HG02759 (cell line): ENCODE results near the gene USP3.
A peak's percentile ranks its signal among the peaks of the same experiment; 100 is the strongest.

ENCODE experiments used
- ATAC-seq: cut with Tn5 transposase; IDR thresholded peaks from one replicate; pipeline ENCODE4 v1.9.1; 2021; ENCODE audit warnings: mild to moderate bottlenecking, moderate library complexity; ENCODE audit not compliant: unreplicated experiment

USP3 gene

DNA sequence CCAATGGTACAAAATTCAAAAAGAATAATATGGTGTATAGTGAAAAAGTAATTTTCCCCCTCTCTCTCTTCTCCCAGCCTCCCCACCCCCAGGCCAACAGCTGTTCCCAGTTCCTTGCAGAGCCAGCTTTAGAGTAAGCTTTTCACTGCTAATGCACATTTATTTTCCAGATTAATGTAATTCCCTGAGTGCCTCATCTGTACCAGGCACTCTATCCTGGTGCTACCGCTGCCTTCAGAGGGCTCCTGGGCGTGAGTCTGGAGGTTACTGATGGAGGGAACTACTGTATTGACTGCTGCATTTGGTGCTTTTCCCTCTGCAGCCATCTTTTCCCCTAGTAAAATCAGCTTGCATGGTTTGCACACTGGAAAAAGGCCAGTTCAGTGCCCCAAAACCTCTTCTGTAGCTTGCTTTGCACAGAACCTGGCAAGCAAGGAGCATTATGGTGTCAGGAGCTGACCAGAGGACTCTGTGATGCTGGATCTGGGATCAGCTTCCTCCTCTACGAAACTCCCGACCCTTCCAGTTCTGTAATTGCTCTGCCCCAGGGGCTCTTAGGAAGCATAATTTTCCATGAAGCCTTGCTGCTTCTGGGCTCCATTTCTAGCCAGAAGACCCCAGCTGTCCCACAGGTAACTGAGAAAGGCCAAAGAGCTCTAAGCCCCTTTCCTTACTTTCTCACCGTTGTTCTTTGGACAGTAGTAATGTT lies 8.5 kb upstream of the USP3 start:
- no peak for ATAC-seq

- ATAC-seq, result peak; percentile 46
These were observed 6.5 kb upstream of the USP3 start for GRCh38 chr15:63497642-63498467.

DNA sequence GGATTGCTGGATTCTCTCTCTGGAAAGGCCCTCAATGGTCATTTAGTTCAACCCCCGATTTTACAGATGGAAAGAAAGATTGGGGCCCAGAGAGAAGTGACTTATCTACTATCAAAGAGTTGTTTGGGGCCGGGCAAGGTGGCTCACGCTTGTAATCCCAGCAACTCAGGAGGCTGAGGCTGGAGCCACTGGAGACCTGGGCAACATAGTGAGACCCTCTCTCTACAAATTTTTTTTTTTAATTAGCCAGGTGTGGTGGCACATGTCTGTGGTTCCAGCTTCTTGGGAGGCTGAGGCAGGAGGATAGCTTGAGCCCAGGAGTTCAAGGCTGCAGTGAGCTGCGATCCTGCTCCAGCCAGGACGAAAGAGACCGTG lies 5.2 kb upstream of the USP3 start:
- no peak for ATAC-seq

DNA sequence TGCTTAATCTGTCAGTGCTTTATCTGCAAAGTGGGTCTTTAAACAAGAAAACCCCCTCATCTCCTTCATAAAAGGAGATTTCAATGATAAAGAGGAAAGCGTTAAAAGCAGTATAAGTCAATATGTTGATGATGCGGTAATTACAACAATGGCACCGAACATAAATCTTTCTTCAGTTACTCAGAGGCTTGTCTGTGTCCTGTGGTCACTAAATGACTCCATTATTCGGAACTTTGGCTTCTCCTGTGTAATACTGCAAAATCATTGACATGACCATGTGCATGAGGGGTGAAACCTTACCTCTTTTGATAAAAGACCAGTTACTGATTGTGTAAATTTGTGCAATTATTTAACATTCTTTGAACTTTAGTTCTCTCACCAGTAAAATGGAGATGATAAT lies 4.8 kb upstream of the USP3 start:
- no peak for ATAC-seq

DNA sequence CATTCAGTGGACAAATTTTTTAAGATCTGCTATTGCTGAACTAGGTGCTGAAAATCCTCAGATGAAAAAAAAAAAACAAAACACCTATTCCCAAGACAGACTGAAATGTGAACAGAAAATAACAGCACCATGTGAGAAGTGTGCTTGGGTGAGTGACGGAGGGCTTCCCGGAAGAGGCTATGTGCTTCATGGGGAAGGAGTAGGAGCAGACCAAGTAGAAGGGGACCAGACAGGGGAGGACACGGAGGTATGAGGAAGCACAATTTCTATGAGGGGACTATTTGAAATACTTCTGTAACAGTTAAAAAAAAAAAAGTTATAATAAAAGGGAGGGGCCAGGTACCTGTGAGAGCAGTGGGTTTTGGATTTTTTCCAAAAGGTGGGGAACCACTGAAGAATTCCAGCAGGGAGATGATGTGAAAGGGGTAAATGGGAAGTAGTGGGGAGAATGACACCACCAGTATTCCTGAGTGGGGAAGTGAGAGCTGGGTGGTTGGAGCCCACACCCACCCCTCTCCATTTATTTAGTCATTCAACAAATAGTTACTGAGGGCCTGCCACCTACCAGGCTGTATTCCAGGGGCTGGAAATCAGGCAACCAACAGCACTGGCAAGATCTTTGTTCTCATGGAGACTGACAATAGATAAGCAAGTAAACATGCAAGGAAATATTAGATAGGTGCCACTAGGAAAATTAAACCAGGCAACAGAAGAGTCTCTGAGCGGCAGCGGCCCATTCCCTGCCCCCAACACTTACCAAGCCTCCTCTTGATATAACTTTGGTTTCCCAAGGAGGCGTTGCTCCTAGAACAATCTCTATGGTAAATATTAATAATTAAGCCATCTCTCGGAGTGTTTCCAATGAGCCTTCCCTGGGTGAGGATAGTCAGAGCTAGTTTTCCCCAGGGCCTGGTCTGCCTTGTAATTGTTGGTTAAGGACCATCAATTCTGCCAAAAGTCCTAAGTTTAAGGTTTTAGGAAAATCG lies 3.8 kb upstream of the USP3 start:
- no peak for ATAC-seq

DNA sequence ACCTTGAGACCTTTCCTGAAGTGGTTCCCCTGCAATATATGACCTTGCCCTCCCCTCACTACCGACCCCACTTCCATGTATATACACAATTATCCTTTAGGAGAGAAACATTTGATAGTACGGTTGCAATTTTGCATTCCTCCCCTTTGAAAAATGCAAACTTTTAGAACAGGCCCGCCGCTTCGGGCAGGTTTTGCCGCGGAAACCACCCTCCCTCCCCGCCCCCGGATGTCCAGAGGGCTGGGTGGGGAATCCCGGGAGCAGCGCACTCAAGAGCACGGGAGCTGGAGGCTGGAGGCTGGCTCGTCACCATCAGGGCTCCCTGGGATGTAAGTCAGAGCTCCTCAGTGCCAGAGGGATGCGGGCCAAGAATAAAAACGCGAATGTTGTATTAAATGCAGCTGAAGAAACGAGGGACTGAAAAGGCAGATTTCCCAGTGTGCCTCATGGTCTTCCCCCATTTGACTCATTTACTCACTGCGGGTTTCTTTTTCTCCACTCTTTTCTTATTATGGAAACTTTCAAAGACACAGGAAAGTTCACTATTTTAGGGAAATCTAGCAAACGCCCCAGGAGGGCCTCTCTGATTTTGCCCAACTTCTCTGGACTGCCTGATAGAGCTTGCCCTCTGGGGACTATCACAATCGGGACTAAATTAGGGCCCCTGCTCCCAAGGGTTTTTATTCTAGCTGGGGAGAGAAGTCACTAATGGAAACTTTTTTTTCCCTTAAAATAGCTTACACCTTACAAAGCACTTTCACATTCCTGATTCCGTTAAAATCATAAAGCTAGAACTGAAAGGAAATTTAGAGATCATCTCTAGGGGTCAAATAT lies 2.9 kb upstream of the USP3 start:
- no peak for ATAC-seq

- no peak for ATAC-seq
These were observed 2.1 kb upstream of the USP3 start for GRCh38 chr15:63502137-63502766.

DNA sequence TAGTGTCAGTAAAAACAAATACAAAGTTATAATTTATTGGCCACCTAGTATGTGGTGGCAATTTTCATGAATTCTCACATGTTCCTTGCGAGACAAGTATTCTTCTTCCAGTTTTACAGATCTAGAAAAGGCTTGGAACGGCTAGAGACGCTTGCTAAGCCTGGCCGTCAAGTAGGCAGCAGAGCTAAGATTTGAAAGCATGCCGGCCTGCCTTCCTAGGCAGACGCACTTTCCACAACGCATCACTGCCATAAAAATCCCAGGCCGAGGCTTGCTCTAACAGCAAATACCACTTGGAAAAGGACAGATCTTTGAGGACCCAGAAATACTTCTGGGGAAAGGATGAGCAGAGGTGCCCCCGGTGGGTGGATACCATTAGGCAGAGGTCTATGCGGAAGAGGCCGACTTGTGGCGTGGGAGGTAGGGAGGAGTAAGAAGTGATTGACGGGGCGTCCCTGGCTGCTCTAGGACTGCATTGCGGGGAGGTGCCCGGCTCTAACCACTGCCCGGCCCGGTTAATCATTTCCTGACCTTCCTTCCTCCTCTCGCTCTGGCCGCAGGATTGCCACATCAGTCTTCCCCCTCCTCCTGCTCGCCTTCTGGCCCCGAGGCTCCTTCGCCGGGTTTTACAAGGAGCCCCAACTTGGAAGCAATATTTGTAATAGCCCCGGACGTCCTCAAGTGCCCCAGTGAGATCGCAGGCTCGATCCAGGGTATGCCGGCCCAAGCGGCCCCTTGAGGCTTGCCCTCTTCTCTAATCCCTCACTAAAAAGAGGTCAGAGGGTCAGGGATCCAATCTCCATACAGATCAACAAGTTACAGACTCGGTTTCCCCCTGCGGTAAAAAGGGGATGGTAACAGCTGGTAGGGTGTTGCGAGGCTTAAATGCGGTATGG lies 1.3 kb upstream of the USP3 start:
- ATAC-seq, result peak; percentile 55

GRCh38 chr15:63503739-63504246 lies 600 bp upstream of the USP3 start:
- peak; percentile 23 for ATAC-seq

DNA sequence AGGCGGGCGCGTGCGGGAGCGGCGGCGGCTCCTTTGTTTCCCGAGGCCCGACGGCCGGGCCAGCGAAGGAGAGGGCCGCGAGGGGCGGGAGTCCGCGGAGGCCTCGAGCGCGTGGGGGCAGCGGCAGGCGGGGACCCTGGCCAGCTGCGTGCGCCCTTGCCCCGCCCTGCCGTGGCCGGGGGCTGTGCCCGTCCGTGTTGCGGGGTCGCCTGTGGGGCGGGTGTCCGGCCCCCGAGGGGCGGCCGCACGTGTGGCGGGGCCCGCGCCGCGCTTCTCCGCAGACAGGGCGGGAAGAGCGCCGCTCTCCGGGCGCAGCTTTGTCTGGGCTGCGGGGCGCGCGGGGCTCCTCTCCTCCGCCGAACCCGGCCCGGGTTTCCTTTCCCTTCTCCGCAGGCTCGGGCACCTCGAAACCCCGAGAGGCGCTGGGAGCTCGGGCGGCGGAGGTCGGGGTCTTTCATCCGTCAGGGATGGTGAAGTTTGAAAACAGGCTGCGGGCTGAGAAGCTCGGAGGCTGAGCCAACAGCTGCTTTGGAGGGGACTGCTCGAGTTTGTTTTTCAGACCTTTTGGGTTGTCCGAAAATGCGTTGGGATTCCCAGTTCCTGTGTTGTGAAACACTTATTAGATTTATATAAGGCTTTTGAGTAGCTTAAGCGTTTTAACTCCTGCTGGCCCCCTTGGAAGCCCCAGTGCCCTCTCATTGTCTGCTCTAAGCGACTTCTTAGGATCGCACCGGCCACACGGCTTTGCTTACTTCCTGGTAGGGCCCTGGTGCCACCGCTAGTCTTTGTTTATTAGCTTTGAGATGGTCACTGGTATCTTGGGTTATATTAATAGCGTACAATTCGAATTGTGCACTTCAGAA lies 817 bp downstream of the USP3 start:
- peak; percentile 10 for ATAC-seq

- no peak for ATAC-seq
These were observed 1.4 kb downstream of the USP3 start for GRCh38 chr15:63505842-63506222.

- no peak for ATAC-seq
These were observed 2.2 kb downstream of the USP3 start for GRCh38 chr15:63506537-63507035.

- no peak for ATAC-seq
These were observed 3.8 kb downstream of the USP3 start for GRCh38 chr15:63507878-63508818.

DNA sequence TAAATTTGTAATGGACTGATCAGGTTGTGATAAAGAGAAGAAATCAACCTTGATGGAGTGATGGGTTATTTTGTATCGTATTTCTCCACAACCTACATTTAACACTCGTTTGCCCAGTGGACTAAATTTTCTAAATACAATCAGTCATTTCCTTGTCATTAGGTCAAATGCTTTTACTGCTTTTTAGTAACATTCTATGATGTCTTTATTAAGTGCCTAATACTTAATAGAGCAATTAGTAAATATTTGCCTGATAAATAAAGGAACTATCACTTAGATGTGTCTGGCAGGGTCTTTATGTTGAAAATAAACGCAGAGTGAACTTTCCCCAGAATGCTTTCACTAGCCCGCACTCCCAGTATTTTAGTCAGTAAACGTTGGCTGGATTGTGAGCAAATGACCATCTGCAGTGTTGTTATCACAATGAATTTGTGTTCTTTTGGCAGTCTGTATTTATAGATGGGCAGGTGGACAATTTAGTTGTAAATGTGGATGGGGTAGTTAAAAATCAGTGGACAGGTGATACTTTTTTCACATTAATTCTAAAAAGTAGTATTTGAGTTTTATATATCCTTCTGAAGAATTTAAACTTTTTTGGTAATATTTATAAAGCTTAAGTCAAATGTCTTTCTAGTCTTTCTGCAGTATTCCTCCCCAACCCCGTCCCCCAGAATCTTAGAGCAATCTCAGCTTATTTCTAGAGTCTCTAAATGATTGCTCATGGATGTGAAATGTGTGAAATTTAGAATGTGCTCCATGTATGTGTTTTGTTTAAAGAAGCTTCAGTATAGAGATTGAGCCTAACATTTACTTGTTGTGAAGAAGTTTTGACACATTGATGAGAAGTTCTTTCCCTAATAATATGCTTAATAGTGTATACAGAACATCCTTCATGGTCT lies 4.9 kb downstream of the USP3 start:
- ATAC-seq, result no peak
